H1 (cell line): ENCODE results near the gene TSHZ2.
A peak's percentile ranks its signal among the peaks of the same experiment; 100 is the strongest.

Experiments
- CHD2 ChIP-seq: IDR thresholded peaks from 2 replicates; pipeline ENCODE4 v1.6.1; 2012; ENCODE audit warnings: low read length, improper control_type of control experiment
- CTCF ChIP-seq, 3 experiments: IDR thresholded peaks; 1 replicate in 2 of 3; 2 replicates in 1 of 3; pipeline versions ENCODE4 v1.5.1 to v1.6.1; 2011; ENCODE audit warnings: low read length in 3 of 3, mild to moderate bottlenecking in 3 of 3, inconsistent platforms in 2 of 3, low read depth in 1 of 3, moderate library complexity in 1 of 3; ENCODE audit not compliant: insufficient read depth in 1 of 3; ENCODE audit errors: control extremely low read depth in 1 of 3
- EGR1 ChIP-seq: IDR thresholded peaks from 2 replicates; pipeline ENCODE4 v1.6.1; 2011; ENCODE audit warnings: low read depth, low read length, borderline replicate concordance
- HDAC6 ChIP-seq: IDR thresholded peaks from one replicate; pipeline ENCODE4 v1.7.1; 2012; ENCODE audit warnings: low read depth, mild to moderate bottlenecking, inconsistent platforms, low read length, moderate library complexity
- KDM5A ChIP-seq: fragments of 200-600 bp; IDR thresholded peaks from 2 replicates; pipeline ENCODE4 v1.7.1; 2012; ENCODE audit warnings: mild to moderate bottlenecking, low read length, inconsistent platforms, mixed read lengths
- POLR2A ChIP-seq, 2 experiments: IDR thresholded peaks; 1 replicate in 1 of 2; 2 replicates in 1 of 2; pipeline ENCODE4 v1.6.1; 2011; ENCODE audit warnings: low read depth in 2 of 2, low read length in 2 of 2, mild to moderate bottlenecking in 2 of 2; ENCODE audit errors: control extremely low read depth in 1 of 2
- POLR2AphosphoS5 ChIP-seq: IDR thresholded peaks from 2 replicates; pipeline ENCODE4 v1.6.1; 2011; ENCODE audit warnings: low read depth, low read length
- RAD21 ChIP-seq, 2 experiments: IDR thresholded peaks in 1 of 2; conservative IDR thresholded peaks in 1 of 2; 2 replicates each; pipeline ENCODE4 v1.6.1; 2011; ENCODE audit warnings: low read depth in 2 of 2, low read length in 2 of 2, improper control_type of control experiment in 1 of 2, inconsistent platforms in 1 of 2, mild to moderate bottlenecking in 1 of 2, moderate library complexity in 1 of 2
- RFX5 ChIP-seq: IDR thresholded peaks from 2 replicates; pipeline ENCODE4 v1.6.1; 2011; ENCODE audit warnings: low read depth, low read length, improper control_type of control experiment, borderline replicate concordance
- SAP30 ChIP-seq: fragments of 300-600 bp; sonication (generic); IDR thresholded peaks from 2 replicates; pipeline ENCODE4 v1.7.1; 2012; ENCODE audit warnings: low read length, moderate library complexity, mild to moderate bottlenecking, inconsistent platforms; ENCODE audit not compliant: insufficient read depth, insufficient replicate concordance
- TAF1 ChIP-seq: IDR thresholded peaks from 2 replicates; pipeline ENCODE4 v1.6.1; 2011; ENCODE audit warnings: mild to moderate bottlenecking, low read depth, low read length
- ZNF274 ChIP-seq: IDR thresholded peaks from 2 replicates; pipeline ENCODE4 v1.7.0; 2012; ENCODE audit warnings: low read length, borderline replicate concordance; ENCODE audit errors: extremely low read depth

DNA sequence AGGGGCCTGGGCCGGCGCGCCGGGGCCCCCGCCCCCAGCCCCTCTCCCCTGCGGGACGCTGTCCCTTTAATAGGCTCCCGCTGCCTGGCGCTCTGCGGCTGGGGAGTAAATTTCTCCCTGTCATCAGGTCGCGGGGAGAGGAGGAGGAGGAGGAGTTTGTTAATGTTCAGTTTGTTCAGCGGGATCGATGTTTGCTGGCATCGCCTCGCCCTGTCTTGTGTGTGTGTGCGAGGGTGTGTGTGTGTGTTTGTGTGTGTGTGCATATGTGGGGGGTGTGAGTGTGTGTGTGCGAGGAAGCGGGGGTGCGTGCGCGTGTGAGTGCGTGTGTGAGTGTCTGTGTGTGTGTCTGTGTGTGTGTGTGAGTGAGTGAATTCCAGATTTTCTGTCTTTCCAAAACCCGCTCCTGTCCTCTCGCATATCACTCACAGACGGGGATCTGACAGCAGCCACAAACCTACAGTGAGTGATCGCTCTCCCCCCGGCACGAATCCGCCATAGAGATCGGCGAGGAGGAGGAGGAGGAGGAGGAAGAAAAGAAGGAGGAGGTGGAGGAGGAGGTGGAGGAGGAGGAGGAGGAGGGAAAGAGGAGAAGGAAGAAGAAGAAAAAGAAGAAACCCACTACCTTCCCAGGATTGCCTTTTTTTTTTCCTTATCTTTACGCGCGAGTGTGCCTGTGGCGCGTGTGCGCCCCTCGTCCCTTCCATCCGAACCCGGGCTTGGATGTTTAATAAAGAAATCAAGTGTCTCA, at the start of gene TSHZ2:
- TF ChIP-seq CTCF (IDR thresholded peaks at IDR 0.05; ENCODE audit: control extremely low read depth in 1 of 3, insufficient read depth in 1 of 3, low read depth in 1 of 3, low read length in 3 of 3) (no peak), HDAC6 (no peak), EGR1 (no peak), SAP30 (peak; percentile 85), CHD2 (no peak), POLR2AphosphoS5 (no peak), TAF1 (no peak), RFX5 (no peak), POLR2A (IDR thresholded peaks at IDR 0.05; ENCODE audit: control extremely low read depth in 1 of 2, low read depth in 2 of 2, low read length in 2 of 2) (no peak), RAD21 (IDR thresholded peaks at IDR 0.05 in 1 of 2, conservative IDR thresholded peaks at IDR 0.05 in 1 of 2; ENCODE audit: low read depth in 2 of 2, low read length in 2 of 2) (no peak), KDM5A (no peak), ZNF274 (no peak)
